ENCODE results near the gene NEDD4L. TPM values are rescaled to one million over a fixed set of nuclear protein-coding genes. Genes with fewer than 3 reads are reported as not detected.
A peak's percentile ranks its signal among the peaks of the same experiment; 100 is the strongest.
"Not testable (repeated sequence)": the region's sequence is repeated elsewhere in the genome, so short reads cannot be mapped to it uniquely, and the experiment has no call there.

The NEDD4L gene
- polyA plus RNA-seq, 1 donor (not counting 4 experiments of a cell fraction or from before 2014, with no cell fraction given): 52.6 TPM

GRCh38 chr18:58279504-58280175, 235.6 kb downstream of the NEDD4L start:
- TF ChIP-seq EZH2 (IDR thresholded peaks at IDR 0.05; ENCODE audit: low read length) (no peak), CTCF (optimal IDR thresholded peaks at IDR 0.05 in 1 of 3, IDR thresholded peaks at IDR 0.05 in 1 of 3, conservative IDR thresholded peaks at IDR 0.05 in 1 of 3; ENCODE audit: extremely low read depth in 1 of 3, insufficient read depth in 2 of 3, low read length in 3 of 3) (no peak)
- Histone ChIP-seq H3K27me3 (ENCODE audit: control insufficient read depth, extremely low read depth, insufficient read depth, low read length) (no peaks in the 10 kb centered on the region), H3K36me3 (ENCODE audit: control insufficient read depth in 2 of 2, extremely low read depth in 1 of 2, insufficient read depth in 2 of 2, low read length in 2 of 2) (peaks cover 5 to 6% of the 10 kb centered on the region in 2 experiments), H3K4me2 (ENCODE audit: control insufficient read depth, extremely low read depth, insufficient read depth, low read depth, low read length) (no peak overlapping the region), H3K9me1 (ENCODE audit: control insufficient read depth, extremely low read depth, insufficient read depth, low read length) (peaks cover 2% of the 10 kb centered on the region), H3K4me3 (ENCODE audit: control insufficient read depth in 2 of 3, extremely low read depth in 1 of 3, insufficient read depth in 2 of 3, low read depth in 1 of 3, low read length in 3 of 3) (no peak overlapping the region), H3K79me2 (ENCODE audit: control insufficient read depth, insufficient read depth, low read length) (peaks cover 88% of the 10 kb centered on the region), H3K4me1 (ENCODE audit: control insufficient read depth, extremely low read depth, insufficient read depth, low read length) (peaks cover 19% of the 10 kb centered on the region), H3K9ac (ENCODE audit: control insufficient read depth, extremely low read depth, insufficient read depth, low read length) (no peak overlapping the region), H2AFZ (ENCODE audit: control insufficient read depth, low read length) (no peak overlapping the region), H3K27ac (ENCODE audit: control insufficient read depth, insufficient read depth, low read length) (no peak overlapping the region), H4K20me1 (ENCODE audit: control insufficient read depth, extremely low read depth, insufficient read depth, low read length) (peaks cover 12% of the 10 kb centered on the region), H3K9me3 (ENCODE audit: control insufficient read depth, low read depth, low read length) (no peaks in the 10 kb centered on the region)
- dilution Hi-C loops (cut with MboI; ENCODE audit: extremely low pct_ligation_motif_present, low sequenced_read_pairs): no loop called here
- DNase-seq (ENCODE audit: low read depth, low spot score) (no peak), FAIRE-seq (peak; percentile 55)

- no peak for FAIRE-seq
Measured at GRCh38 chr18:58280191-58280590, 236.2 kb downstream of the NEDD4L start.

GRCh38 chr18:58282872-58283271, 238.8 kb downstream of the NEDD4L start:
- Histone ChIP-seq H3K79me2 (ENCODE audit: control insufficient read depth, insufficient read depth, low read length) (peaks cover 89% of the 10 kb centered on the region), H3K4me1 (ENCODE audit: control insufficient read depth, extremely low read depth, insufficient read depth, low read length) (peaks cover 28% of the 10 kb centered on the region)
- FAIRE-seq; H3K4me3 ChIP-seq (ENCODE audit: control insufficient read depth in 2 of 3, extremely low read depth in 1 of 3, insufficient read depth in 2 of 3, low read depth in 1 of 3, low read length in 3 of 3); H3K27ac ChIP-seq (ENCODE audit: control insufficient read depth, insufficient read depth, low read length); dilution Hi-C loops (cut with MboI; ENCODE audit: extremely low pct_ligation_motif_present, low sequenced_read_pairs); H3K9ac ChIP-seq (ENCODE audit: control insufficient read depth, extremely low read depth, insufficient read depth, low read length); H3K9me1 ChIP-seq (ENCODE audit: control insufficient read depth, extremely low read depth, insufficient read depth, low read length); H3K9me3 ChIP-seq (ENCODE audit: control insufficient read depth, low read depth, low read length); H3K4me2 ChIP-seq (ENCODE audit: control insufficient read depth, extremely low read depth, insufficient read depth, low read depth, low read length); H2AFZ ChIP-seq (ENCODE audit: control insufficient read depth, low read length); H4K20me1 ChIP-seq (ENCODE audit: control insufficient read depth, extremely low read depth, insufficient read depth, low read length); H3K27me3 ChIP-seq (ENCODE audit: control insufficient read depth, extremely low read depth, insufficient read depth, low read length); DNase-seq (ENCODE audit: low read depth, low spot score); H3K36me3 ChIP-seq (ENCODE audit: control insufficient read depth in 2 of 2, extremely low read depth in 1 of 2, insufficient read depth in 2 of 2, low read length in 2 of 2): not testable (repeated sequence)

More at GRCh38 chr18:58280191-58280590, 236.2 kb downstream of the NEDD4L start:
- dilution Hi-C loops (cut with MboI; ENCODE audit: extremely low pct_ligation_motif_present, low sequenced_read_pairs): no loop called here
- Histone ChIP-seq H3K9me3 (ENCODE audit: control insufficient read depth, low read depth, low read length) (no peaks in the 10 kb centered on the region), H3K4me2 (ENCODE audit: control insufficient read depth, extremely low read depth, insufficient read depth, low read depth, low read length) (no peak overlapping the region), H2AFZ (ENCODE audit: control insufficient read depth, low read length) (no peak overlapping the region), H3K4me3 (ENCODE audit: control insufficient read depth in 2 of 3, extremely low read depth in 1 of 3, insufficient read depth in 2 of 3, low read depth in 1 of 3, low read length in 3 of 3) (no peak overlapping the region), H4K20me1 (ENCODE audit: control insufficient read depth, extremely low read depth, insufficient read depth, low read length) (peaks cover 12% of the 10 kb centered on the region), H3K4me1 (ENCODE audit: control insufficient read depth, extremely low read depth, insufficient read depth, low read length) (peaks cover 25% of the 10 kb centered on the region), H3K27me3 (ENCODE audit: control insufficient read depth, extremely low read depth, insufficient read depth, low read length) (no peaks in the 10 kb centered on the region), H3K36me3 (ENCODE audit: control insufficient read depth in 2 of 2, extremely low read depth in 1 of 2, insufficient read depth in 2 of 2, low read length in 2 of 2) (peaks cover 5 to 6% of the 10 kb centered on the region in 2 experiments), H3K9ac (ENCODE audit: control insufficient read depth, extremely low read depth, insufficient read depth, low read length) (no peak overlapping the region), H3K79me2 (ENCODE audit: control insufficient read depth, insufficient read depth, low read length) (peaks cover 89% of the 10 kb centered on the region), H3K9me1 (ENCODE audit: control insufficient read depth, extremely low read depth, insufficient read depth, low read length) (peaks cover 4% of the 10 kb centered on the region), H3K27ac (ENCODE audit: control insufficient read depth, insufficient read depth, low read length) (no peak overlapping the region)
- TF ChIP-seq EZH2 (IDR thresholded peaks at IDR 0.05; ENCODE audit: low read length) (no peak), CTCF (optimal IDR thresholded peaks at IDR 0.05 in 1 of 3, IDR thresholded peaks at IDR 0.05 in 1 of 3, conservative IDR thresholded peaks at IDR 0.05 in 1 of 3; ENCODE audit: extremely low read depth in 1 of 3, insufficient read depth in 2 of 3, low read length in 3 of 3) (no peak)
- no peak for DNase-seq (ENCODE audit: low read depth, low spot score)

Measured in keratinocyte (primary cell).